ENCODE data around the gene NPAS3. TPM values are rescaled to one million over a fixed set of nuclear protein-coding genes. Genes with fewer than 3 reads are reported as not detected.

Gene NPAS3
- total and polyA plus RNA-seq, 2 donors (not counting 3 experiments of a cell fraction or from before 2014, with no cell fraction given) = 0.10 to 0.13 TPM

GRCh38 chr14:33709711-33710110, 771.0 kb downstream of the NPAS3 start:
- Histone ChIP-seq H3K4me3 (replicated peaks in 1 of 3; ENCODE audit: insufficient read depth in 1 of 3, low read depth in 1 of 3, low read length in 3 of 3) (no peak overlapping the region), H3K36me3 (ENCODE audit: control insufficient read depth in 2 of 2, extremely low read depth in 1 of 2, insufficient read depth in 2 of 2, low read length in 2 of 2) (no peaks in the 10 kb centered on the region), H3K79me2 (ENCODE audit: control insufficient read depth, insufficient read depth, low read length) (no peaks in the 10 kb centered on the region), H3K27me3 (ENCODE audit: control insufficient read depth in 2 of 2, insufficient read depth in 2 of 2, low read length in 2 of 2) (no peaks in the 10 kb centered on the region), H3K27ac (ENCODE audit: insufficient read depth, low read depth, low read length) (no peak overlapping the region), H2AFZ (ENCODE audit: low read depth, low read length) (no peak overlapping the region), H3K9ac (replicated peaks; ENCODE audit: extremely low read depth, insufficient read depth, low read length) (no peak overlapping the region), H4K20me1 (replicated peaks; ENCODE audit: control insufficient read depth, extremely low read depth, insufficient read depth, low read length) (no peaks in the 10 kb centered on the region), H3K9me3 (replicated peaks; ENCODE audit: control insufficient read depth, insufficient read depth, low read length) (no peaks in the 10 kb centered on the region), H3K4me2 (ENCODE audit: insufficient read depth, low read length) (no peak overlapping the region), H3K4me1 (ENCODE audit: control insufficient read depth, extremely low read depth, insufficient read depth, low read length) (no peaks in the 10 kb centered on the region), H3K9me1 (replicated peaks; ENCODE audit: control insufficient read depth, extremely low read depth, insufficient read depth, low read length) (no peaks in the 10 kb centered on the region)
- FAIRE-seq (no peak), DNase-seq (ENCODE audit: low read depth, low spot score) (no peak)
- POLR2A ChIA-PET = no interaction called here
- TF ChIP-seq GATA2 (IDR thresholded peaks at IDR 0.05; ENCODE audit: insufficient read depth, insufficient read length, low read depth, low read length) (no peak), MYC (IDR thresholded peaks at IDR 0.05; ENCODE audit: low read depth, low read length) (no peak), FOS (IDR thresholded peaks at IDR 0.05; ENCODE audit: borderline replicate concordance, insufficient read depth, low read length) (no peak), EZH2 (IDR thresholded peaks at IDR 0.05; ENCODE audit: borderline replicate concordance, low read depth, low read length, severe bottlenecking) (no peak), JUN (IDR thresholded peaks at IDR 0.05; ENCODE audit: borderline replicate concordance, insufficient read depth, insufficient read length, low read depth) (no peak), POLR2A (IDR thresholded peaks at IDR 0.05; ENCODE audit: low read depth, low read length) (no peak), MAX (IDR thresholded peaks at IDR 0.05; ENCODE audit: insufficient read depth, insufficient read length) (no peak), POLR2AphosphoS5 (IDR thresholded peaks at IDR 0.05; ENCODE audit: insufficient read depth, low read depth, low read length) (no peak), CTCF (IDR thresholded peaks at IDR 0.05; ENCODE audit: extremely low read depth in 1 of 2, insufficient read depth in 1 of 2, low read depth in 1 of 2, low read length in 2 of 2) (no peak)
- dilution Hi-C loops (cut with MboI; ENCODE audit: extremely low pct_ligation_motif_present, low sequenced_read_pairs) = no loop called here
- BruUV-seq (replicated peaks) = no TSS peak
- intact Hi-C loops (cut with micrococcal nuclease) = no loop called here
- CTCF ChIA-PET = no interaction called here

Measured in endothelial cell of umbilical vein (primary cell).